Endodermal cell (in vitro differentiated cells): ENCODE data around the gene VTN. TPM values are rescaled to one million over a fixed set of nuclear protein-coding genes. Genes with fewer than 3 reads are reported as not detected.

Experiments
- DNase-seq: peaks from one replicate; pipeline ENCODE4 v3.0.0-alpha.2; 2017
- H3K27ac ChIP-seq: 2 replicates; pipeline ENCODE4 v1.5.1; 2013; ENCODE audit warnings: mild to moderate bottlenecking, low read depth, low read length, moderate library complexity
- H3K27me3 ChIP-seq: 2 replicates; pipeline ENCODE4 v1.6.1; 2013; ENCODE audit warnings: mild to moderate bottlenecking, low read length, moderate library complexity; ENCODE audit not compliant: insufficient read depth, control insufficient read depth, poor library complexity, severe bottlenecking
- H3K36me3 ChIP-seq: 2 replicates; pipeline ENCODE4 v1.7.0; 2013; ENCODE audit warnings: mild to moderate bottlenecking, low read length, moderate library complexity; ENCODE audit not compliant: control insufficient read depth, insufficient read depth
- H3K4me1 ChIP-seq: one replicate; pipeline ENCODE4 v1.7.0; 2013; ENCODE audit warnings: low read length; ENCODE audit not compliant: control insufficient read depth, insufficient read depth
- H3K4me3 ChIP-seq: 2 replicates; pipeline ENCODE4 v1.5.1; 2013; ENCODE audit warnings: mild to moderate bottlenecking, low read length, moderate library complexity
- H3K9ac ChIP-seq: 2 replicates; pipeline ENCODE4 v1.6.1; 2013; ENCODE audit warnings: mild to moderate bottlenecking, low read length, moderate library complexity; ENCODE audit not compliant: poor library complexity, severe bottlenecking; ENCODE audit errors: extremely low read depth
- H3K9me3 ChIP-seq: 2 replicates; pipeline ENCODE4 v1.6.1; 2013; ENCODE audit warnings: mild to moderate bottlenecking, low read length, moderate library complexity; ENCODE audit not compliant: control insufficient read depth
- H3K27ac Mint-ChIP-seq: 2 replicates; pipeline ENCODE4 v1.8.0; 2020; ENCODE audit warnings: mixed read lengths
- H3K27me3 Mint-ChIP-seq: 2 replicates; pipeline ENCODE4 v1.8.0; 2021; ENCODE audit warnings: mild to moderate bottlenecking, mixed read lengths; ENCODE audit not compliant: insufficient read depth
- H3K36me3 Mint-ChIP-seq: 2 replicates; pipeline ENCODE4 v1.8.0; 2020; ENCODE audit warnings: low read depth, mixed read lengths
- H3K4me1 Mint-ChIP-seq: 2 replicates; pipeline ENCODE4 v1.8.0; 2020; ENCODE audit warnings: mixed read lengths
- H3K4me3 Mint-ChIP-seq: 2 replicates; pipeline ENCODE4 v1.8.0; 2020; ENCODE audit warnings: mild to moderate bottlenecking, moderate library complexity, mixed read lengths
- H3K9me3 Mint-ChIP-seq: 2 replicates; pipeline ENCODE4 v1.8.0; 2020; ENCODE audit warnings: mild to moderate bottlenecking, mixed read lengths
- WGBS, 2 experiments: methylation state at CpG; one replicate each; pipeline versions ENCODE4 v1.1.5 to v1.1.7; 2013; ENCODE audit warnings: missing lambda C conversion rate in 2 of 2, mixed read lengths in 1 of 2; ENCODE audit not compliant: insufficient coverage in 1 of 2, insufficient read length in 1 of 2; 5-methylcytosine and 5-hydroxymethylcytosine counted together
- total RNA-seq, 2 donors: library from RNA; stranded (reverse); fragmentation: NEBNext Ultra II Directional in 1 of 2; extraction: Animal tissue kit (Norgen Biotek cat#: 25700) in 1 of 2; gene quantifications; 2 replicates in 1 of 2; 3 replicates in 1 of 2; pipeline ENCODE4 v1.2.1, GENCODE V29; 2021
- TF ChIP-seq, protein P1 (sequence below): fragments of 200-600 bp; sonication (generic); conservative IDR thresholded peaks from 2 replicates; pipeline ENCODE4 v1.5.0; 2021; ENCODE audit warnings: antibody characterized with exemption, mild to moderate bottlenecking

VTN gene
- total RNA-seq, 2 donors from 2014 or later: 2.5 to 6.7 TPM

DNA sequence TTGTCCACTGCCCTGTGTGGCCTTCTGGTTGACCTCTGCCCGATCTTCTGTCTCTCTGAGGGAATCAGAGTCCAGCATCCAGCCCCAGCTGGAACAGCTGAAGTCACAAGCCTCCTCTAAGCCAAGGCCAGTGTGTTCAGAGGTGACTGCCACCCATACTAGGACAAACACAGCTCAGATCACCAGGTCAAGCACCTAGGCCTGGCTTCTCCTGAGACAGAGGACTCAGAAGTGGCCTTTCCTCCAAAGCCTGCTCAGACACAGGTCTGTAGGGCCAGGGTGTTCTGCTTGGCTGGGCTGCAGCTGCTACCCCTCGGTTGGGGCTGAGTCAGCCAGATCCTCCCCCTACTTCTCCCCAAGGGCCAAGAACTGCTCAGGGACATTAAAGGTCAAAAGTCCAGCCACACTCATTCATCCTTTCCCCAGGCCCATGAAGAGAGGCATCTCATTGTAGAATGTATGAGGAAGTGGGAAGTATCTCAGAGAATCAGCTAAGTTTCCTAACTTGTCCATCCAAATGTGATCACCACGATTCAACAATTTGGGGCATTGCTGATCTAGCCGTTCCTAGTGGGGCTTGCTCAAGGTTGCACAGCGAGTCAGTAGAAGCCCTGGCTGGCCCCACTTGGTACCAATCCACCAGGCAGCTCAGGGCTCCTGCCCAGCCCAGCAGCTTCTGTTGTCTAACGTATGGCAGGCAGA is 28.3 kb upstream of the VTN start:
- WGBS, 2 experiments: 89 to 91% methylated on average over 6 of the region's 6 CpGs
- H3K4me1 Mint-ChIP-seq: peaks cover 30% of the 10 kb centered on the region
- Histone ChIP-seq H3K36me3 (no peaks in the 10 kb centered on the region), H3K27ac (peak overlapping the region; percentile 53), H3K4me3 (no peak overlapping the region), H3K9me3 (no peaks in the 10 kb centered on the region), H3K4me1 (peaks cover 4% of the 10 kb centered on the region), H3K27me3 (no peaks in the 10 kb centered on the region), H3K9ac (no peak overlapping the region)
- no peak for DNase-seq
- H3K27me3 Mint-ChIP-seq: no peaks in the 10 kb centered on the region
- TF ChIP-seq, protein P1, sequence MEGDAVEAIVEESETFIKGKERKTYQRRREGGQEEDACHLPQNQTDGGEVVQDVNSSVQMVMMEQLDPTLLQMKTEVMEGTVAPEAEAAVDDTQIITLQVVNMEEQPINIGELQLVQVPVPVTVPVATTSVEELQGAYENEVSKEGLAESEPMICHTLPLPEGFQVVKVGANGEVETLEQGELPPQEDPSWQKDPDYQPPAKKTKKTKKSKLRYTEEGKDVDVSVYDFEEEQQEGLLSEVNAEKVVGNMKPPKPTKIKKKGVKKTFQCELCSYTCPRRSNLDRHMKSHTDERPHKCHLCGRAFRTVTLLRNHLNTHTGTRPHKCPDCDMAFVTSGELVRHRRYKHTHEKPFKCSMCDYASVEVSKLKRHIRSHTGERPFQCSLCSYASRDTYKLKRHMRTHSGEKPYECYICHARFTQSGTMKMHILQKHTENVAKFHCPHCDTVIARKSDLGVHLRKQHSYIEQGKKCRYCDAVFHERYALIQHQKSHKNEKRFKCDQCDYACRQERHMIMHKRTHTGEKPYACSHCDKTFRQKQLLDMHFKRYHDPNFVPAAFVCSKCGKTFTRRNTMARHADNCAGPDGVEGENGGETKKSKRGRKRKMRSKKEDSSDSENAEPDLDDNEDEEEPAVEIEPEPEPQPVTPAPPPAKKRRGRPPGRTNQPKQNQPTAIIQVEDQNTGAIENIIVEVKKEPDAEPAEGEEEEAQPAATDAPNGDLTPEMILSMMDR: no peak
- peaks cover 6% of the 10 kb centered on the region for H3K36me3 Mint-ChIP-seq
- H3K27ac Mint-ChIP-seq: no peak overlapping the region
- no peaks in the 10 kb centered on the region for H3K9me3 Mint-ChIP-seq
- H3K4me3 Mint-ChIP-seq: no peak overlapping the region

DNA sequence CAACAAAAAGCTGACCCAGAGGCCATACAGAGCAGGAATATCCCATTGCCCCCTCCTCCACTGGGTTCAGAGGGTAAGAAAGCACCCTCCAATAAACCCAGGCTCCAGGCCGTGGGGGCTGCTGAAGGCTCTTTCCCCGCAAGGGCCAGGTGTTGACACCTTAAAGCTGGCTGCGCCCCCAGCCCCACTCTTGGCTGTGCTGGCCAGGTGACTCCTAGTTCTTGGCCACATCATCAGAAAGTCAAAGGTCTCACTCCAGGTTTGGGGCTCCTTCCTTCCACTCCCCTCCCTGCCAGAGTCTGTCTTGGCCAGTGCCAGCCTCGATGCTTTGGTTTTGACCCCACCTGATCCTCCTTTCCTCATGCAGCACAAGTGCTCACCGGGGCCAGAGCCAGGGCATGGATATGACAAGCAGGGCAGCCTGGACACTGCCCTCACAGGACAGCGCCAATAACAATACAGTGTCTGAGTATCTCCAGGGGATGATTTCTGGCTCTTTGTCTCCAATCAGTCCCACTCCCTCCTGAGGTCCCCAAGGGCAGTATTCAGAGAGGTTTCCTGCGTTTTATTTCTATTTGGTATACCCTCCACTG is 27.7 kb upstream of the VTN start:
- Histone ChIP-seq H3K27me3 (no peaks in the 10 kb centered on the region), H3K9me3 (no peaks in the 10 kb centered on the region), H3K4me1 (peaks cover 4% of the 10 kb centered on the region), H3K9ac (no peak overlapping the region), H3K4me3 (no peak overlapping the region), H3K27ac (no peak overlapping the region), H3K36me3 (no peaks in the 10 kb centered on the region)
- peaks cover 24% of the 10 kb centered on the region for H3K4me1 Mint-ChIP-seq
- peaks cover 6% of the 10 kb centered on the region for H3K36me3 Mint-ChIP-seq
- 82 to 87% methylated on average over 5 to 7 of the region's 7 CpGs for WGBS, 2 experiments
- DNase-seq: no peak
- TF ChIP-seq, protein P1: no peak
- H3K27ac Mint-ChIP-seq: peak overlapping the region; percentile 69
- H3K9me3 Mint-ChIP-seq: no peaks in the 10 kb centered on the region
- H3K27me3 Mint-ChIP-seq: no peaks in the 10 kb centered on the region
- H3K4me3 Mint-ChIP-seq: no peak overlapping the region

DNA sequence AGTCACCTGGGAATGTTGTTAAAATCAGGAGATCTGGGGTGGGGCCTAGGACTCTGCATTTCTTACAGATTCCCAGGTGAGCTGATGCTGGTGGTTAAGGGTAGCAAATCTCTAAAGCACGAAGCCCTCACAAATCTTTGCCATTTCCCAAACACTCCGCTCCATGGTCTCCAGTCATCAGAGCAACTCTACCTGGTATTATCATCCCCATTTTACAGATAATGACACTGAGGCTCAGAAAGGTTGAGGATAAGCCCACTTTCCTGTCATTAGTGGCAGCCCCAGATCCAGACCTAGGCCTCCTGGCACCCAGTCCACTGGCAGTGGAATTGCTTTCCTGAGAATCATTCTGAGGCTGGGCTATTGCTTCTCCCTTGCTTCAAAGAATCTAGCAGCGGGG is 27.2 kb upstream of the VTN start:
- no peaks in the 10 kb centered on the region for H3K9me3 ChIP-seq
- no peaks in the 10 kb centered on the region for H3K27me3 ChIP-seq
- WGBS, 2 experiments: 90 to 94% methylated on average over 2 to 3 of the region's 3 CpGs
- no peak overlapping the region for H3K4me3 Mint-ChIP-seq
- TF ChIP-seq, protein P1: no peak
- no peaks in the 10 kb centered on the region for H3K9me3 Mint-ChIP-seq
- no peaks in the 10 kb centered on the region for H3K27me3 Mint-ChIP-seq
- H3K4me1 ChIP-seq: peaks cover 1% of the 10 kb centered on the region
- no peak overlapping the region for H3K9ac ChIP-seq
- no peaks in the 10 kb centered on the region for H3K36me3 ChIP-seq
- H3K27ac Mint-ChIP-seq: no peak overlapping the region
- H3K36me3 Mint-ChIP-seq: peaks cover 6% of the 10 kb centered on the region
- no peak overlapping the region for H3K27ac ChIP-seq
- peaks cover 20% of the 10 kb centered on the region for H3K4me1 Mint-ChIP-seq
- no peak overlapping the region for H3K4me3 ChIP-seq
- no peak for DNase-seq
